T-cell (primary cell): ENCODE data around the gene TMPRSS11B. TPM values are rescaled to one million over a fixed set of nuclear protein-coding genes. Genes with fewer than 3 reads are reported as not detected.

Experiments used
- ATAC-seq, 4 experiments: fragments of 200-7000 bp in 3 of 4; fragments of 150-1000 bp in 1 of 4; cut with Tn5 transposase; replicated peaks in 1 of 4; 1 replicate in 3 of 4; 2 replicates in 1 of 4; pipeline ENCODE4 v1.10.0; 2021; ENCODE audit warnings: moderate library complexity in 3 of 4, mild to moderate bottlenecking in 2 of 4, moderate number of reproducible peaks in 1 of 4
- CTCF ChIA-PET, 2 donors: fragments of 300-600 bp; sonication (Branson Sonifier 250); formaldehyde crosslinking; loops; one replicate each; lab custom pipeline; 2022; ENCODE audit warnings: antibody characterized with exemption in 2 of 2; lab: Charles Lee
- POLR2A ChIA-PET, 2 donors: fragments of 300-600 bp; sonication (Branson Sonifier 250); formaldehyde crosslinking; loops; one replicate each; lab custom pipeline; 2022; ENCODE audit warnings: antibody characterized with exemption in 2 of 2; lab: Charles Lee
- DNase-seq, 35 experiments: peaks; one replicate each; pipeline versions ENCODE4 v3.0.0 to v3.0.0-alpha.2; 2013 to 2023
- H3K27ac ChIP-seq: one replicate; pipeline ENCODE4 v1.5.1; 2013; ENCODE audit warnings: low read length
- H3K27me3 ChIP-seq, 2 experiments: replicated peaks in 1 of 2; 1 replicate in 1 of 2; 2 replicates in 1 of 2; pipeline versions ENCODE4 v1.6.1 to v1.7.0; 2013; ENCODE audit warnings: low read length in 1 of 2, mixed read lengths in 1 of 2; ENCODE audit not compliant: control insufficient read depth in 2 of 2, insufficient read depth in 2 of 2; ENCODE audit errors: extremely low read depth in 1 of 2
- H3K36me3 ChIP-seq, 2 donors: 1 replicate in 1 of 2; 2 replicates in 1 of 2; pipeline versions ENCODE4 v1.6.1 to v1.7.0; 2013; ENCODE audit warnings: low read length in 1 of 2; ENCODE audit not compliant: control insufficient read depth in 2 of 2, insufficient read depth in 1 of 2; ENCODE audit errors: extremely low read depth in 1 of 2
- H3K4me1 ChIP-seq, 2 experiments: 1 replicate in 1 of 2; 2 replicates in 1 of 2; pipeline versions ENCODE4 v1.6.1 to v1.7.0; 2013; ENCODE audit warnings: low read length in 2 of 2, mixed read lengths in 1 of 2; ENCODE audit not compliant: insufficient read depth in 2 of 2, control insufficient read depth in 1 of 2; ENCODE audit errors: extremely low read depth in 1 of 2
- H3K4me3 ChIP-seq, 2 donors: 1 replicate in 1 of 2; 2 replicates in 1 of 2; pipeline versions ENCODE4 v1.5.1 to v1.7.0; 2013; ENCODE audit warnings: mild to moderate bottlenecking in 2 of 2, low read length in 1 of 2, moderate library complexity in 1 of 2; ENCODE audit not compliant: control insufficient read depth in 1 of 2; ENCODE audit errors: extremely low read depth in 1 of 2
- H3K9me3 ChIP-seq: 2 replicates; pipeline ENCODE4 v1.7.0; 2013
- H3K27ac Mint-ChIP-seq, 2 donors: one replicate each; pipeline ENCODE4 v1.8.0; 2020 to 2021; ENCODE audit warnings: mild to moderate bottlenecking in 2 of 2, mixed read lengths in 2 of 2
- H3K27me3 Mint-ChIP-seq, 2 donors: one replicate each; pipeline ENCODE4 v1.8.0; 2021 to 2022; ENCODE audit warnings: mixed read lengths in 2 of 2
- H3K36me3 Mint-ChIP-seq: one replicate; pipeline ENCODE4 v1.8.0; 2021; ENCODE audit warnings: mixed read lengths
- H3K4me1 Mint-ChIP-seq, 3 donors: one replicate each; pipeline ENCODE4 v1.8.0; 2020 to 2022; ENCODE audit warnings: mixed read lengths in 3 of 3, mild to moderate bottlenecking in 1 of 3
- H3K4me3 Mint-ChIP-seq, 3 donors: one replicate each; pipeline ENCODE4 v1.8.0; 2020 to 2022; ENCODE audit warnings: mild to moderate bottlenecking in 3 of 3, mixed read lengths in 3 of 3, moderate library complexity in 3 of 3
- H3K9me3 Mint-ChIP-seq, 3 donors: one replicate each; pipeline ENCODE4 v1.8.0; 2020 to 2022; ENCODE audit warnings: mixed read lengths in 3 of 3
- WGBS: methylation state at CpG from one replicate; pipeline ENCODE4 v1.1.5; 2013; ENCODE audit warnings: missing lambda C conversion rate; ENCODE audit not compliant: insufficient coverage; 5-methylcytosine and 5-hydroxymethylcytosine counted together
- total RNA-seq, 35 experiments: library from RNA in 6 of 35; stranded (reverse) in 6 of 35; fragments of 120-200 nt in 1 of 35; gene quantifications; one replicate each; pipeline versions ENCODE4 v1.2.1 to v1.2.4 and lab custom pipeline; 2013 to 2026

Gene TMPRSS11B
- total RNA-seq, 5 donors from 2014 or later (not counting 1 experiment from before 2014, with no cell fraction given): not detected

DNA sequence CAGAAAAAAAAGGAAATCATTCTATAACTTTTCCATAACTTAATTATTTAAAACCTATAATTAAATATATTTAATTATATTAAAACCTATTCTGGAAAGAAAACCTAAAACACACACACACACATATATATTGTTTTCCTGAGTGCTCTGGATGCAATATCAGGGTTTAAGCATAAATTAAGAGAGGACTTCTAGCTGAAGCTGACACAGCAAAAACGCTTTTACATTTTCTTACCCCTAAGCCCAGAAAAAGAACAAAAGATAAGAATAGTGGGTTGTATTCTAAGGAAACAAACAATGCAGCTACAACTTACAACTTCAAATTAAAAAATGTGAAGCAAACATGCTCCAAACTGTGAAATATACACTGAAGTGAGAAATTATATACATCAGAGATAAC lies 52.3 kb downstream of the TMPRSS11B start:
- no peaks in the 10 kb centered on the region for H3K36me3 Mint-ChIP-seq
- no CpG with 5 or more reads among the region's 1 CpG for WGBS

DNA sequence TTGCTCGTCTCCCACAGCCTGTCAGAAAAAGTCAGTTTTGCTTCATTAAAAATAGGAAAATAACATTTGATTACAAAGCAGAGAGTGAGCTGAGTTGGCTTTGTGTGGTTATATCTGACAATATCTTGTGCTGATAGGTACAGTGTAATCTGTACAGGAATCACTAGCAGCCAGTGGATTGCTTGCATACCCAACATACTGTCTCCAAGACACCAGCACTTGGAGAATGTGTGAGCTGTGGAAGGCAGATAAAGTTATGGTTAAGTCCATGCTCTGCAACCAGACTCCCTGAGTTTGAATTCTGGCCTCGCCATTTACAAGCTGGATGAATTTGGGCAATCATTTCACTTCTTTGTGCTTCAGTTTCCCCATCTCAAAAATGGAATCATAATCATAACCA lies 58.3 kb downstream of the TMPRSS11B start:
- H3K27me3 ChIP-seq: peaks cover 0 to 6% of the 10 kb centered on the region in 2 experiments
- no peaks in the 10 kb centered on the region for H3K9me3 ChIP-seq
- Mint-ChIP-seq H3K36me3 (no peaks in the 10 kb centered on the region), H3K9me3 (no peaks in the 10 kb centered on the region), H3K27me3 (peaks cover 13 to 22% of the 10 kb centered on the region in 2 donors), H3K27ac (no peak overlapping the region), H3K4me3 (no peak overlapping the region), H3K4me1 (no peaks in the 10 kb centered on the region)
- no peaks in the 10 kb centered on the region for H3K36me3 ChIP-seq
- H3K4me1 ChIP-seq: no peaks in the 10 kb centered on the region
- WGBS: no CpG with 5 or more reads among the region's 2 CpGs
- ChIA-PET CTCF (no interaction called here), POLR2A (no interaction called here)
- H3K27ac ChIP-seq: no peak overlapping the region
- DNase-seq (no peak), ATAC-seq (no peak)
- H3K4me3 ChIP-seq: no peak overlapping the region

More for the DNA sequence above, 52.3 kb downstream of the TMPRSS11B start:
- Mint-ChIP-seq H3K4me3 (no peak overlapping the region), H3K27ac (no peak overlapping the region), H3K9me3 (peaks cover 0 to 5% (median 0%) of the 10 kb centered on the region in 3 donors), H3K27me3 (peaks cover 12 to 13% of the 10 kb centered on the region in 2 donors), H3K4me1 (no peaks in the 10 kb centered on the region)
- H3K4me3 ChIP-seq: no peak overlapping the region
- no peak for ATAC-seq
- peaks cover 0 to 2% of the 10 kb centered on the region in 2 experiments for H3K27me3 ChIP-seq
- ChIA-PET CTCF (no interaction called here), POLR2A (no interaction called here)
- no peak overlapping the region for H3K27ac ChIP-seq
- no peaks in the 10 kb centered on the region for H3K4me1 ChIP-seq
- no peak for DNase-seq
- H3K36me3 ChIP-seq: no peaks in the 10 kb centered on the region
- no peaks in the 10 kb centered on the region for H3K9me3 ChIP-seq

DNA sequence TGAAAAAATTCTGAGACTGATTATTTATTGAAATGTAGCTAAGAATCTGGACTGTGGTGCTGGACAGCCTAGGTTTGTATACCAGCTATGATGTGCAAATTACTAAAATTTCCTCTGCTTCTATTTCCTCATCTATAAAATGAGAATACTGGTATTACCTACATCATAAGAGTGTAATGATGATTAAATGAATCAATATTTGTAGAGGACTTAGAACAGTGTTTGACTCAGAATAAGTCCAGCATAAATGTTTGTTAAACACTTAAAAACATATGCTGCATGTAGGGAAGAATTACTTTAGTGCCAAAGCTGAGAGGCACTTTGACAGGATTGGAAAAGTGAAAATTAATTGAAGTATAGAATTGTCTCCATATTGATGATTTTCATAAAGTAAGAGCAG lies 60.6 kb downstream of the TMPRSS11B start:
- no peaks in the 10 kb centered on the region for H3K4me1 ChIP-seq
- ATAC-seq: no peak

DNA sequence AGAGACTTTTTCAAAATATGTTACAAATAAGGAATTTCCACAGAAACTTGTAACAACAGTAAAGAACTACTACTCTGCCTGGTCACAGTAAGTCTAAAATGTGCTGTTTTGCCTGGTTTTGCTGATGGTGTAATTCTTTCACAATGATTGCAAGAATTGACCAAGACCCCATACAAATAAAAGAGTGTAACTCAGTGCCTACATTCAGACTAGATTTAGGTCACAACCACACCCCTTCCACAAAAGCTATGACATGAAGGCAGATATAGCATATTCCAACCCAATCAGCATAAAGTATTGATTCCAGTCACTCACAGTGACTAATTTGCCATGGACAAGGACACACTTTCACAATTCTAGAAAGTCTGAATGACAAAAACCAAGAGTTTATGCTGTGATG lies 62.1 kb downstream of the TMPRSS11B start:
- Mint-ChIP-seq H3K27ac (no peak overlapping the region), H3K36me3 (no peaks in the 10 kb centered on the region), H3K9me3 (no peaks in the 10 kb centered on the region), H3K27me3 (peaks cover 7 to 13% of the 10 kb centered on the region in 2 donors), H3K4me3 (no peak overlapping the region), H3K4me1 (no peaks in the 10 kb centered on the region)
- Histone ChIP-seq H3K27ac (no peak overlapping the region), H3K27me3 (peaks cover 0 to 9% of the 10 kb centered on the region in 2 experiments), H3K4me3 (no peak overlapping the region), H3K4me1 (no peaks in the 10 kb centered on the region), H3K9me3 (no peaks in the 10 kb centered on the region), H3K36me3 (no peaks in the 10 kb centered on the region)
- DNase-seq: no peak
- CTCF ChIA-PET: no interaction called here
- POLR2A ChIA-PET: no interaction called here
- ATAC-seq: no peak

More for the DNA sequence above, 60.6 kb downstream of the TMPRSS11B start:
- no peaks in the 10 kb centered on the region for H3K36me3 ChIP-seq
- Mint-ChIP-seq H3K4me3 (no peak overlapping the region), H3K27me3 (peaks cover 10 to 21% of the 10 kb centered on the region in 2 donors), H3K36me3 (no peaks in the 10 kb centered on the region), H3K4me1 (no peaks in the 10 kb centered on the region), H3K27ac (no peak overlapping the region), H3K9me3 (no peaks in the 10 kb centered on the region)
- POLR2A ChIA-PET: no interaction called here
- H3K27ac ChIP-seq: no peak overlapping the region
- CTCF ChIA-PET: no interaction called here
- H3K9me3 ChIP-seq: no peaks in the 10 kb centered on the region
- DNase-seq: no peak
- H3K27me3 ChIP-seq: peaks cover 0 to 9% of the 10 kb centered on the region in 2 experiments
- H3K4me3 ChIP-seq: no peak overlapping the region

DNA sequence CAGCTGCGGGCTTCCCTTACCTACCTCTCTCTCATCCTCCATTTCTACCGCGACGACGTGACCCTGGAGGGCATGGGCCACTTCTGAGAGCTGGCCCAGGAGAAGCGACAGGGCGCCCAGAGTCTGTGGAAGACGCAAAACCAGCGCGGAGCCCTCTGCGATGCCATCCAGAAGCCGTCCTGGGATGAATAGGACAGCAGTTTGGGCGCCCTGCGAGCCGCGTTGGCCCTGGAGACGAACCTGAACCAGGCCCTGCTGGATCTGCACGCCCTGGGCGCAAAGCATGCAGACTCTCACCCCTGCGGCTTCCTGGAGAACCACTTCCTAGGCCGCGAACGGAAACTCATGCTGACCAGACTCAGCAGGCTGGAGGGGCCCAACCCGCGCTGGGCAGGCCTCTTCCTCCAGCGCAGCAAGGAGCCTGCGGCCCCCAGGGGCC lies 63.1 kb downstream of the TMPRSS11B start:
- POLR2A ChIA-PET: no interaction called here
- no peaks in the 10 kb centered on the region for H3K4me1 Mint-ChIP-seq
- CTCF ChIA-PET: no interaction called here
- H3K9me3 Mint-ChIP-seq: no peaks in the 10 kb centered on the region
- no peak overlapping the region for H3K27ac Mint-ChIP-seq
- H3K36me3 Mint-ChIP-seq: no peaks in the 10 kb centered on the region
- Histone ChIP-seq H3K4me1 (no peaks in the 10 kb centered on the region), H3K4me3 (no peak overlapping the region), H3K36me3 (no peaks in the 10 kb centered on the region), H3K27ac (no peak overlapping the region), H3K27me3 (peaks cover 0 to 9% of the 10 kb centered on the region in 2 experiments), H3K9me3 (no peaks in the 10 kb centered on the region)
- DNase-seq (no peak), ATAC-seq (no peak)
- WGBS: 93% methylated on average over 21 of the region's 27 CpGs
- H3K27me3 Mint-ChIP-seq: peaks cover 7 to 13% of the 10 kb centered on the region in 2 donors
- no peak overlapping the region for H3K4me3 Mint-ChIP-seq

DNA sequence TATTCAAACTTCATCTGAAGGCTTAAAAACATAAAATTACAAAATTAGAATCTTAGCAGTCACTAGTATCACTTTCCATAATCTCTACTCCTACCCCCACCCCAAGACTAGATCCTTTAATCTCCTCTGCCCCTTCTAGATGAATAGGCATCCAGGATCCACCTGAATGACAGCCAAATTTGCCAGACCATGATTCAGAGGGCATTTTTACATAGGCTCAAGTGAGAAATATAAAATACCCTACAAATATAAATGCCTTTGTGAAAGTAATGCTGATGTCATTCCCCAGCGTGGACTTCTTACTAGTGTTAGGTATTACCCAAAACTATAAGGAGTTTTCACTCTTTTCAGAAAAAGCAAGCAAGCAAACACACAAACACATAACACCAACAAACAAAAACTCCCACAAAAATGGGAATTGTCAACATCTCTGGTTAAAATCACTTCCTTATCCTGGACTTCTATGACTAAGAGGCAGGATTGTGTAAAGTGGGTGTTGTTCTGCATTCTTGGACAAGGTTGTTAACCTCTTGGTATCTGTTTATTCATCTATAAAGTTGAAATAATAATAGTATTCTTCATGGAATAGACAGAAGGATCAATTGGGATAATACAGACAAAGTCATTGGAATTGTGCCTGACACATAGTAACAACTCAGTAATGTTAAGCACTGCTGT lies 64.5 kb downstream of the TMPRSS11B start:
- no peaks in the 10 kb centered on the region for H3K36me3 Mint-ChIP-seq
- ATAC-seq: no peak
- H3K4me3 Mint-ChIP-seq: no peak overlapping the region

More for the DNA sequence above, 64.5 kb downstream of the TMPRSS11B start:
- ChIA-PET POLR2A (interaction anchor here in 1 of 2 donors (0.7 kb wide), 1 partner anchor 11 kb away, joined by 3 read pairs; no protein-coding TSS in a partner anchor), CTCF (interaction anchor here in 1 of 2 donors (0.7 kb wide), 1 partner anchor 15 kb away, joined by 3 read pairs; no protein-coding TSS in a partner anchor)
- no peaks in the 10 kb centered on the region for H3K9me3 ChIP-seq
- H3K27ac ChIP-seq: no peak overlapping the region
- no peak for DNase-seq
- H3K27ac Mint-ChIP-seq: no peak overlapping the region
- H3K9me3 Mint-ChIP-seq: no peaks in the 10 kb centered on the region
- peaks cover 7 to 8% of the 10 kb centered on the region in 2 donors for H3K27me3 Mint-ChIP-seq
- no peaks in the 10 kb centered on the region for H3K4me1 ChIP-seq
- WGBS: no CpG with 5 or more reads among the region's 1 CpG
- H3K4me1 Mint-ChIP-seq: no peaks in the 10 kb centered on the region
- no peaks in the 10 kb centered on the region for H3K36me3 ChIP-seq
- H3K27me3 ChIP-seq: peaks cover 0 to 9% of the 10 kb centered on the region in 2 experiments
- no peak overlapping the region for H3K4me3 ChIP-seq
